ENCODE measurements around the gene ABHD1.
"Not testable (repeated sequence)": the region's sequence is repeated elsewhere in the genome, so short reads cannot be mapped to it uniquely, and the experiment has no call there.

ABHD1 gene

GRCh38 chr2:27111392-27112078, 12.1 kb upstream of the ABHD1 start:
- not testable (repeated sequence) for DNase-seq

- DNase-seq = no peak
Measured at GRCh38 chr2:27115519-27115918, 8.1 kb upstream of the ABHD1 start.

GRCh38 chr2:27117995-27118524, 5.6 kb upstream of the ABHD1 start:
- no peak for DNase-seq

DNA sequence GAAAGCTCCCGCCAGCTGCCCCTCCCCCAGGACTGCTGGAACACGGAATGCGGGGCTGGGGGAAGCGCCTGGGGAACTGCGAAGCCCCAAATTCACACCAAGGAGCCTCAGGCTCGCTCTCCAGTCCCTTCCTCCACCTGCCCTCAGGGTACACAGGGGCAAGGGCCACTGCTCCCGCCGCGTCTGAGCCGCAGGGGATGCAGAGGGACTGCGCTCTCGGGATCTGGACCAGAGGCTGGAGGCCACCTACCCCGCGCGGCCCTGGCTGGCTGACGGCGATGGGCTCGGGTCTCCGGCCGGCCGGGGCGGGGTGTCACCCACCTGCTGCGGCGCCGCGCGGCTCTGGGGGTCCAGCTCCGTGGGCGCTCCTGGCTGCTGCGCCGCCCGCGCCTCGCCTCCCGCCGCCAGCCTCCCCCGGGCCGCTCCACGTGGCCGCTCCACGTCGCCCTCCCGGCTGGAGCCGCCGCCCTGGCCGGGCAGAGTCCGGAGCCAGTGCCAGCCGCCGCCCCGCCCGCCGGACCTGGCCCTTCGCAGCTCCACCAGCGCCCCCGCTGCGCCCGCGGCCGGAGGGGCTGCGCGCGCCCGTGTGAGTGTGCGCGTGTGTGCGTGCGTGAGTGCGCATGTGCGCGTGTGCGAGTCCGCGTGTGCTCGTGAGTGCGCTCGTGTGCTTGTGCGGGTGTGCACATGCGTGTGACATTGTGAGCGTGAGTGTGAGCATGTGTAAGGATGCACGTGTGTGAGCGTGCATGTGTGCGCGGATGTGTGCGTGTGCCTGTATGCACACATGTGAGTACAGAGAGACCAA, 4.9 kb upstream of the ABHD1 start, which contains the start of gene CGREF1:
Gene CGREF1, minus strand, starts transcription at position 604 of the 805 bp plus-strand sequence. CDS start 14,762 bp downstream, outside the sequence.
- no peak for DNase-seq

DNA sequence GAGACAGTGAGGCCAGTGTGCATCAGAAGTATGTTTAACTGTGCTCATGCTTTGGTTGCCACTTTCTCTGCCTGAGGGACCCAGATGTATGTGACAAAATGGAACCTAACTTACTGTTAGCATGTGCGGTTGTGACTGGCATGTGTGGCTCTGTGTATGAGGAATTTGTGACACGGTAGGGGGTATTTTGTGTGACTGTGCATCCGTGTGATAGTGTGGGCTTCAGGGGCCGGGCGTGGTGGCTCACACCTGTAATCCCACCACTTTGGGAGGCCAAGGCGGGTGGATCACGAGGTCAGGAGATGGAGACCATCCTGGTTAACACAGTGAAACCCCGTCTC, 4.3 kb upstream of the ABHD1 start:
- not testable (repeated sequence) for DNase-seq

DNA sequence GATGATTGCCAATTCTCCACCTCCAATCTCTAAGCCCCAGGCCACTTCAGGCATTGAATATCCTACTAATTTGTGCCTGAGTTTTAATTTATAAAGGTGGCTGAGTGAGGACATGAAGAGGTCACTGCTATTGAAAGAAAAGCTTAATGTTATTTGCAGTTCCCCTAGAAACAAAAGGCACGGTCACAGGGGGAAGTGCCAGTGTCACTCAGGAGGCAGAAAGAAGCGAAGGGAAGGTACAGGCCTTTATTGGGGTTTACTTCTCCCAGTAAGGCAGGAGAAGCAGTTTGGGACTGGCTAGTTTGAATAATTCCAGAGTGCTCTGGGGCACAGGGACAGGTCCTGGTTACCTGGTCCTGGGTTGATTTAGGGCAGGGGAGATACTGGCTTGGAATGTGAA, 1.7 kb upstream of the ABHD1 start:
- DNase-seq = peak; percentile 9 to 23

- DNase-seq = no peak
Measured at GRCh38 chr2:27122791-27123190, 824 bp upstream of the ABHD1 start.

- DNase-seq = no peak
Measured at GRCh38 chr2:27125104-27125503, 1.5 kb downstream of the ABHD1 start.

DNA sequence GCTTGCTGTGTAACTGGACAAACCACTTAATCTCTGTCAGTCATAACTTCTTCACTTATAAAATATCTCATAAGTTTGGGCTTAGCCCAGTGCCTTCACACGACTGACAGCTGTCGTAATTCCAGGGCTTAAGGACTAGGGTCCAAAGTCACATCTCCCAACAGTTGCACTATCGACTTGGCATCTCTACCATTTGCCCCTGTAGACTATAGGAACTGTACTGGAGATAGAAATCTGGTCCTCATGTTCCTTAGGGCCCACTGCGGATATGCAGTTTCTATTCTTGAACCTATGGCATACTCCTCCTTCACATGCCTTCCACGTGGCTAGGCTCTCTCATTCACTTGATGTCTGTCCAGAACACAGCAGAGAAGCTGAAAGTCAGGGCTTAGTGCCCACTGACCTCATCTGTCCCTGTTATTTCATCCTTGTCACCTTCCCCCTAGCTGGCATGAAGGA, 2.7 kb downstream of the ABHD1 start:
- no peak for DNase-seq

GRCh38 chr2:27127883-27128667, 4.5 kb downstream of the ABHD1 start:
- no peak for DNase-seq

- no peak for DNase-seq
Measured at GRCh38 chr2:27128668-27129571, 5.3 kb downstream of the ABHD1 start.

DNA sequence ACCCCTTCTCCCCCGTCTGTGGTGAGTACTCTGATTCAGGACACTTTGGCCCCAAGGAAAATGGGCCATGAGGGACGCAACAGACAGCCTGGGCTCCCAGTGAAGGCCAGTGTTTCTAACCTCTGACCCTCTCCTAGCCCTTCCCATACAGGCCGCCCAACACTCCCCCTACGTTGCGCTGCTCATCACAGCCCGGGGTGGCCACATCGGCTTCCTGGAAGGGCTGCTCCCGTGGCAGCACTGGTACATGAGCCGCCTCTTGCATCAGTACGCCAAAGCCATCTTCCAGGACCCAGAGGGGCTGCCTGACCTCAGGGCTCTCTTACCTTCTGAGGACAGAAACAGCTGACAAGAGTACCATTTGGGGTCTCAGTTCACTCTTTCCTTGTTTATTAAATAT, 6.8 kb downstream of the ABHD1 start:
- no peak for DNase-seq

- DNase-seq = no peak
Measured at GRCh38 chr2:27131429-27131828, 7.8 kb downstream of the ABHD1 start.

DNA sequence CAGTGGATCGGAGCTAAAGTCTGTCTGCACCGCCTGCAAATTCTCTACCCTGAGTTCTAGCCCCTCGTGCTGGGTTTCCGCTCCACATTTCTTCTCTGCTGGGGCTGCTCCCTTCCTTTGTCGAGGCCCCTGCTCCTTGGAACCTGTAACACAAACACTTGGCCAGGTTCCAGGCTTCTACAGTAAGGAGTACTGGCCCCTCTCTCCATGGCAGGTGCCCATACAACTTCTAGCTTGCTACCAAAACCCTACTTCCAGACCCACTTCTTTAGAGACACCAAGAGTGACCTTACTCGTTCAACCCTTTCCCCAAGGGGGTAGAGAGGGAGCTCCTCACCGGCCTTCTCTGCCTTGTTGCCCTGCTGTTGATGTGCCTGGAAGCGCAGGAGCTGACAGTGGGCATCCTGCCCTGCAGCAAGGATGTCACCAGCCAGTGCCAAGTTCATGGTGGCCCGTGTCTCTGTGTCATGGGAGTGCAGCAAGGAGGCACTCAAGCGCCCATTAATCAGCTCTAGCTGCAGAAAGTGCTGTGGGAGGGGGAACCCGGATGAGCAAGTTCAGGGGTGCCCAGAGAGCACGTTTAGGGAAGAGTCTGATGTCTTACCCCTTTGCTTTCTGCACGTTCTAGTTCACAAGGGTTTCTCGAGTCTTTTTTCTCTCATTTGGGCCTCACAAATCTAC, 9.7 kb downstream of the ABHD1 start:
- DNase-seq = peak; percentile 30 to 49

- peak; percentile 94 to 100 for DNase-seq
Measured at GRCh38 chr2:27133905-27134780, 10.5 kb downstream of the ABHD1 start, which contains the start of gene PREB. Gene PREB (minus strand): TSS chr2:27134636. CDS start chr2:27134421, 215 bp downstream.

GRCh38 chr2:27134781-27135477, 11.3 kb downstream of the ABHD1 start:
- no peak for DNase-seq

- DNase-seq = peak in 1 of 2 donors; percentile 41
Measured at GRCh38 chr2:27135478-27135955, 11.9 kb downstream of the ABHD1 start.

- no peak for DNase-seq
Measured at GRCh38 chr2:27136751-27137150, 13.1 kb downstream of the ABHD1 start.

GRCh38 chr2:27137322-27137935, 13.8 kb downstream of the ABHD1 start:
- no peak for DNase-seq

Data from inflammatory macrophage treated with lipopolysaccharide for 1 hour (primary cell).